Stimulated activated CD4-positive, alpha-beta T cell treated with anti-CD3 and anti-CD28 coated beads, Interleukin-1b, Interleukin-23, amount 100 ng/mL, for 24 hours (primary cell): ENCODE measurements around the gene IGF1.

Experiments
- DNase-seq, 4 experiments: peaks; one replicate each; pipeline ENCODE4 v3.0.0-alpha.2; 2020; ENCODE audit warnings: low read depth in 4 of 4, low spot score in 1 of 4

The IGF1 gene

GRCh38 chr12:102429211-102430154, 50.9 kb downstream of the IGF1 start:
- no peak for DNase-seq

- DNase-seq = no peak
Measured at GRCh38 chr12:102427543-102427941, 52.8 kb downstream of the IGF1 start.

GRCh38 chr12:102426599-102427542, 53.5 kb downstream of the IGF1 start:
- no peak for DNase-seq

GRCh38 chr12:102425109-102426039, 55.0 kb downstream of the IGF1 start:
- DNase-seq = no peak

- no peak for DNase-seq
Measured at GRCh38 chr12:102423462-102423861, 56.9 kb downstream of the IGF1 start.

- no peak for DNase-seq
Measured at GRCh38 chr12:102421802-102422583, 58.4 kb downstream of the IGF1 start.

- no peak for DNase-seq
Measured at GRCh38 chr12:102419094-102419764, 61.1 kb downstream of the IGF1 start.

- DNase-seq = no peak
Measured at GRCh38 chr12:102417055-102417454, 63.3 kb downstream of the IGF1 start.

- no peak for DNase-seq
Measured at GRCh38 chr12:102415515-102415914, 64.8 kb downstream of the IGF1 start.

- DNase-seq = no peak
Measured at GRCh38 chr12:102413396-102413795, 67.0 kb downstream of the IGF1 start.

GRCh38 chr12:102410511-102410910, 69.9 kb downstream of the IGF1 start:
- no peak for DNase-seq

GRCh38 chr12:102408487-102409297, 71.7 kb downstream of the IGF1 start:
- DNase-seq = no peak

- DNase-seq = no peak
Measured at GRCh38 chr12:102407776-102408486, 72.4 kb downstream of the IGF1 start.

- DNase-seq = no peak
Measured at GRCh38 chr12:102406033-102406584, 74.3 kb downstream of the IGF1 start.

GRCh38 chr12:102401087-102401486, 79.3 kb downstream of the IGF1 start:
- no peak for DNase-seq

GRCh38 chr12:102399653-102400052, 80.7 kb downstream of the IGF1 start:
- DNase-seq = no peak

GRCh38 chr12:102396276-102396675, 84.1 kb downstream of the IGF1 start:
- DNase-seq = no peak

GRCh38 chr12:102394200-102394599, 86.2 kb downstream of the IGF1 start:
- no peak for DNase-seq
